ENCODE results near the gene PEF1.

PEF1 gene

GRCh38 chr1:31583995-31584868 is 60.4 kb downstream of the PEF1 start:
- Histone ChIP-seq H3K36me3 (ENCODE audit: control insufficient read depth, insufficient read depth, low read length) (no peaks in the 10 kb centered on the region), H3K9me3 (ENCODE audit: control insufficient read depth, insufficient read depth, low read length) (no peaks in the 10 kb centered on the region), H3K4me1 (ENCODE audit: control insufficient read depth, insufficient read depth, low read length) (peaks cover 15% of the 10 kb centered on the region), H3K27me3 (ENCODE audit: control insufficient read depth, insufficient read depth, low read length) (peaks cover 6% of the 10 kb centered on the region), H3K9ac (ENCODE audit: low read depth, low read length) (no peak overlapping the region), H3K4me3 (ENCODE audit: low read depth, low read length) (no peak overlapping the region)

GRCh38 chr1:31583082-31583994 is 61.3 kb downstream of the PEF1 start:
- Histone ChIP-seq H3K4me1 (ENCODE audit: control insufficient read depth, insufficient read depth, low read length) (peaks cover 18% of the 10 kb centered on the region), H3K9me3 (ENCODE audit: control insufficient read depth, insufficient read depth, low read length) (no peaks in the 10 kb centered on the region), H3K27me3 (ENCODE audit: control insufficient read depth, insufficient read depth, low read length) (peaks cover 3% of the 10 kb centered on the region), H3K4me3 (ENCODE audit: low read depth, low read length) (no peak overlapping the region), H3K36me3 (ENCODE audit: control insufficient read depth, insufficient read depth, low read length) (no peaks in the 10 kb centered on the region), H3K9ac (ENCODE audit: low read depth, low read length) (no peak overlapping the region)

- H3K4me3 ChIP-seq (ENCODE audit: low read depth, low read length), result peak overlapping the region; percentile 8
- peaks cover 3% of the 10 kb centered on the region for H3K27me3 ChIP-seq (ENCODE audit: control insufficient read depth, insufficient read depth, low read length)
- H3K36me3 ChIP-seq (ENCODE audit: control insufficient read depth, insufficient read depth, low read length), result no peaks in the 10 kb centered on the region
- H3K9ac ChIP-seq (ENCODE audit: low read depth, low read length), result no peak overlapping the region
- H3K4me1 ChIP-seq (ENCODE audit: control insufficient read depth, insufficient read depth, low read length), result peaks cover 18% of the 10 kb centered on the region
- no peaks in the 10 kb centered on the region for H3K9me3 ChIP-seq (ENCODE audit: control insufficient read depth, insufficient read depth, low read length)
Observed at GRCh38 chr1:31581821-31582810, 62.6 kb downstream of the PEF1 start.

- no peaks in the 10 kb centered on the region for H3K36me3 ChIP-seq (ENCODE audit: control insufficient read depth, insufficient read depth, low read length)
- H3K4me3 ChIP-seq (ENCODE audit: low read depth, low read length), result no peak overlapping the region
- peaks cover 3% of the 10 kb centered on the region for H3K27me3 ChIP-seq (ENCODE audit: control insufficient read depth, insufficient read depth, low read length)
- no peak overlapping the region for H3K9ac ChIP-seq (ENCODE audit: low read depth, low read length)
- peaks cover 24% of the 10 kb centered on the region for H3K4me1 ChIP-seq (ENCODE audit: control insufficient read depth, insufficient read depth, low read length)
- H3K9me3 ChIP-seq (ENCODE audit: control insufficient read depth, insufficient read depth, low read length), result no peaks in the 10 kb centered on the region
Observed at GRCh38 chr1:31580891-31581603, 63.6 kb downstream of the PEF1 start.

GRCh38 chr1:31580513-31580870 is 64.2 kb downstream of the PEF1 start:
- H3K9me3 ChIP-seq (ENCODE audit: control insufficient read depth, insufficient read depth, low read length), result no peaks in the 10 kb centered on the region
- H3K9ac ChIP-seq (ENCODE audit: low read depth, low read length), result no peak overlapping the region
- peaks cover 29% of the 10 kb centered on the region for H3K4me1 ChIP-seq (ENCODE audit: control insufficient read depth, insufficient read depth, low read length)
- H3K27me3 ChIP-seq (ENCODE audit: control insufficient read depth, insufficient read depth, low read length), result peaks cover 3% of the 10 kb centered on the region
- no peaks in the 10 kb centered on the region for H3K36me3 ChIP-seq (ENCODE audit: control insufficient read depth, insufficient read depth, low read length)
- no peak overlapping the region for H3K4me3 ChIP-seq (ENCODE audit: low read depth, low read length)
